Measurements from ENCODE around the gene PLA2G15. TPM values are rescaled to one million over a fixed set of nuclear protein-coding genes. Genes with fewer than 3 reads are reported as not detected.

The PLA2G15 gene
- total RNA-seq, 1 experiment from 2014 or later: 10.2 TPM

DNA sequence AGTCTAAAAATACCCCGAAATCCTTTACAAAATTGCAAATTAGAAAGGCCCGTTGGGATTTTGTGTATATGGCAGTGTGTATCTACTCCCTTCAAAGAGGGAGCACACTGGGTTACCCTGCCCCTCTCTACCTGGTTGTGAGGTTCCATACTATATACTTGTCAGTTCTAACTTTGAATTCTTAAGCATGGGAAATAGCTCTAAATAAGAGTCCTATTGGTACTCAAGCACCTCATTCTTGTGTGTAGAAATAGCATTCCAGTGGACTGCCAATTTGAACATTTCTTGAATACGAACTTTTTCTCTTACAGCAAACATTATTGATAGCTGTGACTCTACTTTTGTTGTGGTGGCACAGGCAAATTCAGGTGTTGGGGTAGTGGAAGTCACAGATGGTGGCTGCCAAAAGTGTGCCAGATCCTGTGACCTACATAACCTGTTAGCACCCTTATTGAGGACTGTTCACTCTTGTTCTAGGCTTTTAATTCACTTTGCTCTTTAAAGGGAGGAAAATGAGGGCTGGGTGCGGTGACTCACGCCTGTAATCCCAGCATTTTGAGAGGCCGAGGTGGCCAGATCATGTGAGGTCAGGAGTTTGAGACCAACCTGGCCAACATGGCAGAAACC, 25.3 kb upstream of the PLA2G15 start:
- peaks cover 15% of the 10 kb centered on the region for H3K4me1 Mint-ChIP-seq
- ChIA-PET POLR2A (no interaction called here), CTCF (interaction anchor here (0.9 kb wide), 1 partner anchor 125 kb away, joined by 3 read pairs; no protein-coding TSS in a partner anchor)
- TF ChIP-seq, protein P1, sequence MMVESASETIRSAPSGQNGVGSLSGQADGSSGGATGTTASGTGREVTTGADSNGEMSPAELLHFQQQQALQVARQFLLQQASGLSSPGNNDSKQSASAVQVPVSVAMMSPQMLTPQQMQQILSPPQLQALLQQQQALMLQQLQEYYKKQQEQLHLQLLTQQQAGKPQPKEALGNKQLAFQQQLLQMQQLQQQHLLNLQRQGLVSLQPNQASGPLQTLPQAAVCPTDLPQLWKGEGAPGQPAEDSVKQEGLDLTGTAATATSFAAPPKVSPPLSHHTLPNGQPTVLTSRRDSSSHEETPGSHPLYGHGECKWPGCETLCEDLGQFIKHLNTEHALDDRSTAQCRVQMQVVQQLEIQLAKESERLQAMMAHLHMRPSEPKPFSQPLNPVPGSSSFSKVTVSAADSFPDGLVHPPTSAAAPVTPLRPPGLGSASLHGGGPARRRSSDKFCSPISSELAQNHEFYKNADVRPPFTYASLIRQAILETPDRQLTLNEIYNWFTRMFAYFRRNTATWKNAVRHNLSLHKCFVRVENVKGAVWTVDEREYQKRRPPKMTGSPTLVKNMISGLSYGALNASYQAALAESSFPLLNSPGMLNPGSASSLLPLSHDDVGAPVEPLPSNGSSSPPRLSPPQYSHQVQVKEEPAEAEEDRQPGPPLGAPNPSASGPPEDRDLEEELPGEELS (CRISPR knock-in tag; IDR thresholded peaks at IDR 0.05): no peak
- no peak for TF ChIP-seq CTCF (IDR thresholded peaks at IDR 0.05)
- TF ChIP-seq, protein P2, sequence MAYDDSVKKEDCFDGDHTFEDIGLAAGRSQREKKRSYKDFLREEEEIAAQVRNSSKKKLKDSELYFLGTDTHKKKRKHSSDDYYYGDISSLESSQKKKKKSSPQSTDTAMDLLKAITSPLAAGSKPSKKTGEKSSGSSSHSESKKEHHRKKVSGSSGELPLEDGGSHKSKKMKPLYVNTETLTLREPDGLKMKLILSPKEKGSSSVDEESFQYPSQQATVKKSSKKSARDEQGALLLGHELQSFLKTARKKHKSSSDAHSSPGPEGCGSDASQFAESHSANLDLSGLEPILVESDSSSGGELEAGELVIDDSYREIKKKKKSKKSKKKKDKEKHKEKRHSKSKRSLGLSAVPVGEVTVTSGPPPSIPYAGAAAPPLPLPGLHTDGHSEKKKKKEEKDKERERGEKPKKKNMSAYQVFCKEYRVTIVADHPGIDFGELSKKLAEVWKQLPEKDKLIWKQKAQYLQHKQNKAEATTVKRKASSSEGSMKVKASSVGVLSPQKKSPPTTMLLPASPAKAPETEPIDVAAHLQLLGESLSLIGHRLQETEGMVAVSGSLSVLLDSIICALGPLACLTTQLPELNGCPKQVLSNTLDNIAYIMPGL (CRISPR knock-in tag; IDR thresholded peaks at IDR 0.05): no peak
- no peak for TF ChIP-seq ZBTB43 (CRISPR knock-in tag; IDR thresholded peaks at IDR 0.05)
- TF ChIP-seq TEAD1 (CRISPR knock-in tag; IDR thresholded peaks at IDR 0.05): no peak
- TF ChIP-seq SMAD4 (CRISPR knock-in tag; IDR thresholded peaks at IDR 0.05): no peak
- TF ChIP-seq GTF2I (CRISPR knock-in tag; conservative IDR thresholded peaks at IDR 0.05): no peak
- TF ChIP-seq PREB (CRISPR knock-in tag; IDR thresholded peaks at IDR 0.05; ENCODE audit: borderline replicate concordance): no peak
- TF ChIP-seq ZNF121 (CRISPR knock-in tag; IDR thresholded peaks at IDR 0.05): no peak
- TF ChIP-seq, protein P3, sequence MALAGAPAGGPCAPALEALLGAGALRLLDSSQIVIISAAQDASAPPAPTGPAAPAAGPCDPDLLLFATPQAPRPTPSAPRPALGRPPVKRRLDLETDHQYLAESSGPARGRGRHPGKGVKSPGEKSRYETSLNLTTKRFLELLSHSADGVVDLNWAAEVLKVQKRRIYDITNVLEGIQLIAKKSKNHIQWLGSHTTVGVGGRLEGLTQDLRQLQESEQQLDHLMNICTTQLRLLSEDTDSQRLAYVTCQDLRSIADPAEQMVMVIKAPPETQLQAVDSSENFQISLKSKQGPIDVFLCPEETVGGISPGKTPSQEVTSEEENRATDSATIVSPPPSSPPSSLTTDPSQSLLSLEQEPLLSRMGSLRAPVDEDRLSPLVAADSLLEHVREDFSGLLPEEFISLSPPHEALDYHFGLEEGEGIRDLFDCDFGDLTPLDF (CRISPR knock-in tag; IDR thresholded peaks at IDR 0.05): no peak
- TF ChIP-seq ESRRA (CRISPR knock-in tag; IDR thresholded peaks at IDR 0.05; ENCODE audit: borderline replicate concordance): no peak
- no peak for ATAC-seq
- H3K27ac Mint-ChIP-seq: peak overlapping the region; percentile 93
- no peak for DNase-seq (ENCODE audit: low spot score)
- no peaks in the 10 kb centered on the region for H3K9me3 Mint-ChIP-seq
- H3K4me3 Mint-ChIP-seq: no peak overlapping the region
- H3K36me3 Mint-ChIP-seq: no peaks in the 10 kb centered on the region
- H3K27me3 Mint-ChIP-seq (ENCODE audit: low read depth): no peaks in the 10 kb centered on the region

DNA sequence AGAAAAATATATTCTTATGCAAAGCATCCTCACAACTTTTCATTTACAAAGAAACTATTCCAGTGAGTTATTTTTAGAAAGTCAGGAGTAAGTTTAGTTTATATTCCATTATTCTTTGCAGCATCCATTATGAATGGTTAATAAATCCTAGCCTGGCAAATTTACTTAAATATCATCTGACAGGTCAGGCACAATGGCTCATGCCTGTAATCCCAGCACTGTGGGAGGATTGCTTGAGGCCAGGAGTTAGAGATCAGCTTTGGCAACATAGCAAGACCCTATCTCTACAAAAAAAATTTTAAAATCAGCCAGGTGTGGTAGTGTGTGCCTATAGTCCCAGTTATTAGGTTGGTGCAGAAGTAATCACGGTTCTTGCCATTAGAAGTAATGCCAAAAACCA, 22.1 kb upstream of the PLA2G15 start:
- CTCF ChIA-PET: interaction anchor here (1.5 kb wide), 1 partner anchor 12 kb away, joined by 4 read pairs; no protein-coding TSS in a partner anchor
- peaks cover 15% of the 10 kb centered on the region for H3K4me1 Mint-ChIP-seq
- no peak overlapping the region for H3K4me3 Mint-ChIP-seq
- ATAC-seq (no peak), DNase-seq (ENCODE audit: low spot score) (no peak)
- POLR2A ChIA-PET: no interaction called here
- no peak overlapping the region for H3K27ac Mint-ChIP-seq
- no peaks in the 10 kb centered on the region for H3K36me3 Mint-ChIP-seq
- no peaks in the 10 kb centered on the region for H3K27me3 Mint-ChIP-seq (ENCODE audit: low read depth)
- H3K9me3 Mint-ChIP-seq: no peaks in the 10 kb centered on the region
- no peak for TF ChIP-seq FOXJ3 (CRISPR knock-in tag; IDR thresholded peaks at IDR 0.05; ENCODE audit: borderline replicate concordance)
- no peak for TF ChIP-seq AFF4 (CRISPR knock-in tag; IDR thresholded peaks at IDR 0.05; ENCODE audit: borderline replicate concordance)
- TF ChIP-seq ELF4 (CRISPR knock-in tag; IDR thresholded peaks at IDR 0.05; ENCODE audit: low read depth): no peak
- TF ChIP-seq PRRX2 (CRISPR knock-in tag; IDR thresholded peaks at IDR 0.05): no peak
- TF ChIP-seq, protein P4, sequence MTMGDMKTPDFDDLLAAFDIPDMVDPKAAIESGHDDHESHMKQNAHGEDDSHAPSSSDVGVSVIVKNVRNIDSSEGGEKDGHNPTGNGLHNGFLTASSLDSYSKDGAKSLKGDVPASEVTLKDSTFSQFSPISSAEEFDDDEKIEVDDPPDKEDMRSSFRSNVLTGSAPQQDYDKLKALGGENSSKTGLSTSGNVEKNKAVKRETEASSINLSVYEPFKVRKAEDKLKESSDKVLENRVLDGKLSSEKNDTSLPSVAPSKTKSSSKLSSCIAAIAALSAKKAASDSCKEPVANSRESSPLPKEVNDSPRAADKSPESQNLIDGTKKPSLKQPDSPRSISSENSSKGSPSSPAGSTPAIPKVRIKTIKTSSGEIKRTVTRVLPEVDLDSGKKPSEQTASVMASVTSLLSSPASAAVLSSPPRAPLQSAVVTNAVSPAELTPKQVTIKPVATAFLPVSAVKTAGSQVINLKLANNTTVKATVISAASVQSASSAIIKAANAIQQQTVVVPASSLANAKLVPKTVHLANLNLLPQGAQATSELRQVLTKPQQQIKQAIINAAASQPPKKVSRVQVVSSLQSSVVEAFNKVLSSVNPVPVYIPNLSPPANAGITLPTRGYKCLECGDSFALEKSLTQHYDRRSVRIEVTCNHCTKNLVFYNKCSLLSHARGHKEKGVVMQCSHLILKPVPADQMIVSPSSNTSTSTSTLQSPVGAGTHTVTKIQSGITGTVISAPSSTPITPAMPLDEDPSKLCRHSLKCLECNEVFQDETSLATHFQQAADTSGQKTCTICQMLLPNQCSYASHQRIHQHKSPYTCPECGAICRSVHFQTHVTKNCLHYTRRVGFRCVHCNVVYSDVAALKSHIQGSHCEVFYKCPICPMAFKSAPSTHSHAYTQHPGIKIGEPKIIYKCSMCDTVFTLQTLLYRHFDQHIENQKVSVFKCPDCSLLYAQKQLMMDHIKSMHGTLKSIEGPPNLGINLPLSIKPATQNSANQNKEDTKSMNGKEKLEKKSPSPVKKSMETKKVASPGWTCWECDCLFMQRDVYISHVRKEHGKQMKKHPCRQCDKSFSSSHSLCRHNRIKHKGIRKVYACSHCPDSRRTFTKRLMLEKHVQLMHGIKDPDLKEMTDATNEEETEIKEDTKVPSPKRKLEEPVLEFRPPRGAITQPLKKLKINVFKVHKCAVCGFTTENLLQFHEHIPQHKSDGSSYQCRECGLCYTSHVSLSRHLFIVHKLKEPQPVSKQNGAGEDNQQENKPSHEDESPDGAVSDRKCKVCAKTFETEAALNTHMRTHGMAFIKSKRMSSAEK (CRISPR knock-in tag; IDR thresholded peaks at IDR 0.05; ENCODE audit: borderline replicate concordance): no peak

Measured in WTC11 (cell line).